Measurements from ENCODE around the gene PLEKHG7. TPM values are rescaled to one million over a fixed set of nuclear protein-coding genes. Genes with fewer than 3 reads are reported as not detected.

Gene PLEKHG7
- total and polyA plus RNA-seq, 7 donors = not detected

GRCh38 chr12:92703786-92704185 lies 997 bp downstream of the PLEKHG7 start:
- TF ChIP-seq, protein P1, sequence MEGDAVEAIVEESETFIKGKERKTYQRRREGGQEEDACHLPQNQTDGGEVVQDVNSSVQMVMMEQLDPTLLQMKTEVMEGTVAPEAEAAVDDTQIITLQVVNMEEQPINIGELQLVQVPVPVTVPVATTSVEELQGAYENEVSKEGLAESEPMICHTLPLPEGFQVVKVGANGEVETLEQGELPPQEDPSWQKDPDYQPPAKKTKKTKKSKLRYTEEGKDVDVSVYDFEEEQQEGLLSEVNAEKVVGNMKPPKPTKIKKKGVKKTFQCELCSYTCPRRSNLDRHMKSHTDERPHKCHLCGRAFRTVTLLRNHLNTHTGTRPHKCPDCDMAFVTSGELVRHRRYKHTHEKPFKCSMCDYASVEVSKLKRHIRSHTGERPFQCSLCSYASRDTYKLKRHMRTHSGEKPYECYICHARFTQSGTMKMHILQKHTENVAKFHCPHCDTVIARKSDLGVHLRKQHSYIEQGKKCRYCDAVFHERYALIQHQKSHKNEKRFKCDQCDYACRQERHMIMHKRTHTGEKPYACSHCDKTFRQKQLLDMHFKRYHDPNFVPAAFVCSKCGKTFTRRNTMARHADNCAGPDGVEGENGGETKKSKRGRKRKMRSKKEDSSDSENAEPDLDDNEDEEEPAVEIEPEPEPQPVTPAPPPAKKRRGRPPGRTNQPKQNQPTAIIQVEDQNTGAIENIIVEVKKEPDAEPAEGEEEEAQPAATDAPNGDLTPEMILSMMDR (IDR thresholded peaks at IDR 0.05) = no peak
- H3K27ac ChIP-seq = no peak overlapping the region
- ATAC-seq = no peak
- WGBS, 3 donors = 64 to 69% (median 65%) methylated on average over 4 of the region's 4 CpGs
- H3K27me3 ChIP-seq (ENCODE audit: insufficient read depth in 3 of 3, low read length in 2 of 3) = no peaks in the 10 kb centered on the region
- H3K4me1 ChIP-seq = no peaks in the 10 kb centered on the region
- H3K9me3 ChIP-seq = no peaks in the 10 kb centered on the region
- no peak overlapping the region for H3K4me3 ChIP-seq
- DNase-seq = no peak
- intact Hi-C loops (cut with DNase I) = no loop called here
- no peaks in the 10 kb centered on the region for H3K36me3 ChIP-seq (ENCODE audit: insufficient read depth in 1 of 2, low read depth in 1 of 2)

DNA sequence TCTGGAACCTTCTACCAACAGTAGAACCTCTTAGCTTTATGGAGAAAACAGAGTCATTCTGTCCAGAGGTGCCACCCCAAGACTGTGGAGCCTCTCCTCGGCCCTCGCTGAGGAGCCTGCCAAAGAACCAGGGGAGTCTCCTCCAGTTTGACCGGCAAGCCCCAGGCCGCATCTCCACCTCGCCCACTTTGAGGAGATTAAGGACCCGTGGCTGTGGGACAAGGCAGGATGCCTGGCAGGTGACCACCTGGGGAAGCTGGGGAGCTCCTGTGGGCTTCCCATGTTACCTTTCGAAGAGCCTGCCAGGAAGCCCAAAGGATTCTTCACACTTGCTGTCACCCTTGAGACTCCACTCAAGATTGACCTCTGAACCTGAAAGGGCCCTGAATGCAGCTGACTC lies 3.8 kb downstream of the PLEKHG7 start:
- 93 to 98% (median 96%) methylated on average over 7 of the region's 7 CpGs for WGBS, 3 donors
- no peaks in the 10 kb centered on the region for H3K9me3 ChIP-seq

GRCh38 chr12:92707926-92708325 lies 5.1 kb downstream of the PLEKHG7 start:
- Histone ChIP-seq H3K4me1 (no peaks in the 10 kb centered on the region), H3K4me3 (no peak overlapping the region), H3K27ac (no peak overlapping the region), H3K27me3 (ENCODE audit: insufficient read depth in 3 of 3, low read length in 2 of 3) (no peaks in the 10 kb centered on the region), H3K9me3 (no peaks in the 10 kb centered on the region), H3K36me3 (ENCODE audit: insufficient read depth in 1 of 2, low read depth in 1 of 2) (no peaks in the 10 kb centered on the region)
- DNase-seq (no peak), ATAC-seq (no peak)
- TF ChIP-seq, protein P1 (IDR thresholded peaks at IDR 0.05) = no peak
- intact Hi-C loops (cut with DNase I) = no loop called here
- WGBS, 3 donors = 60 to 96% (median 74%) methylated on average over 1 of the region's 1 CpG

More for the DNA sequence above, 3.8 kb downstream of the PLEKHG7 start:
- Histone ChIP-seq H3K36me3 (ENCODE audit: insufficient read depth in 1 of 2, low read depth in 1 of 2) (no peaks in the 10 kb centered on the region), H3K27ac (no peak overlapping the region), H3K4me1 (no peaks in the 10 kb centered on the region), H3K27me3 (ENCODE audit: insufficient read depth in 3 of 3, low read length in 2 of 3) (no peaks in the 10 kb centered on the region), H3K4me3 (no peak overlapping the region)
- TF ChIP-seq, protein P1 (IDR thresholded peaks at IDR 0.05) = no peak
- DNase-seq (no peak), ATAC-seq (no peak)
- intact Hi-C loops (cut with DNase I) = no loop called here

DNA sequence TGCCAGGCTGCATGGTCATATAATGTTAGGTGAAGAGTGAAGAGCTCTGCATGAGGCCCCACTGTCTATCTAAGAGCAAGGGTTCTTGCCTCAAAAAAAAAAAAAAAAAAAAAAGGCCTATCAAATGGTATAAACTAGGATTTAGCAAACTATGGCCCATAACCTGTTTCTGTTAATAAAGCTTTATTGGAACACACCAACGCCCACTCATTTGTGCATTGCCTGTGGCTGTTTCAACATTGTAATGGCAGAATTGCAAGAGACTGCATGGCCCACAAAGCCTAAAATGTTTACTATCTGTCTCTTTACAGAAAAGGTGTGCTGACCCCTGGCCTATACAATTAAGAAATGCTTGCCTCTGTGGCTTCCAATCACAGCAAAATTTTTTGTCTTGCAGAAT lies 12.8 kb downstream of the PLEKHG7 start:
- Histone ChIP-seq H3K4me1 (no peaks in the 10 kb centered on the region), H3K36me3 (ENCODE audit: insufficient read depth in 1 of 2, low read depth in 1 of 2) (no peaks in the 10 kb centered on the region), H3K4me3 (no peak overlapping the region), H3K27ac (no peak overlapping the region), H3K9me3 (no peaks in the 10 kb centered on the region), H3K27me3 (ENCODE audit: insufficient read depth in 3 of 3, low read length in 2 of 3) (no peaks in the 10 kb centered on the region)
- intact Hi-C loops (cut with DNase I) = no loop called here
- WGBS, 3 donors = 45 to 53% (median 45%) methylated on average over 1 of the region's 1 CpG
- TF ChIP-seq, protein P1 (IDR thresholded peaks at IDR 0.05) = no peak
- DNase-seq = no peak
- no peak for ATAC-seq

DNA sequence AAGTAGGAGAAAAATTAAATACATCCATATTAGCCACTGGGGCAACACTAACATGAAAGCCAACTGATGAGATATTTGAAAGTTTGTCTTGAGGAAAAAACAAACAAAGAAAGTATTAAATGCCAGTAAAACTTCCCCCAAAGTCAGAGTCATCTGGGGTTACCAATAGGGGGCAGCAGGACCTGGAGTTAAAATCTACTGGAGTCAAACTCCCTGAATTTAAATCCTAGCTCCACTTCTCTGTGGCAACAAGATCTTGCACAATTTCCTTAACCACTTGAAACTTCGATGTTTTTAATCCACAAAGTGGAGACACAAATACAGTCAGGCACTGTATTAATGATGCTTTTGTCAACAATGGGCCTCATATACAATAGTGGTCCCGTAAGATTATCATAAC lies 14.4 kb downstream of the PLEKHG7 start:
- H3K27ac ChIP-seq = no peak overlapping the region
- no peak overlapping the region for H3K4me3 ChIP-seq
- intact Hi-C loops (cut with DNase I) = no loop called here
- DNase-seq (no peak), ATAC-seq (peak in 2 of 4 donors; percentile 60 to 71)
- TF ChIP-seq, protein P1 (IDR thresholded peaks at IDR 0.05) = peak; percentile 31
- WGBS, 3 donors = 56 to 69% (median 61%) methylated on average over 2 of the region's 2 CpGs
- H3K4me1 ChIP-seq = no peaks in the 10 kb centered on the region
- H3K9me3 ChIP-seq = no peaks in the 10 kb centered on the region
- no peaks in the 10 kb centered on the region for H3K27me3 ChIP-seq (ENCODE audit: insufficient read depth in 3 of 3, low read length in 2 of 3)
- no peaks in the 10 kb centered on the region for H3K36me3 ChIP-seq (ENCODE audit: insufficient read depth in 1 of 2, low read depth in 1 of 2)
